ENCODE results near the gene HMGN3.
A peak's percentile ranks its signal among the peaks of the same experiment; 100 is the strongest.
"Not testable (repeated sequence)": the region's sequence is repeated elsewhere in the genome, so short reads cannot be mapped to it uniquely, and the experiment has no call there.

The HMGN3 gene

GRCh38 chr6:79234150-79235022 lies at the start of gene HMGN3:
Gene HMGN3 (minus strand): TSS chr6:79234682.
- peak; percentile 92 for DNase-seq

GRCh38 chr6:79280756-79281155 lies 46.3 kb upstream of the HMGN3 start:
- no peak for DNase-seq

GRCh38 chr6:79277109-79277508 lies 42.6 kb upstream of the HMGN3 start:
- peak; percentile 23 for DNase-seq

- peak; percentile 68 for DNase-seq
Measured at GRCh38 chr6:79269877-79270276, 35.4 kb upstream of the HMGN3 start.

GRCh38 chr6:79267128-79267527 lies 32.6 kb upstream of the HMGN3 start:
- DNase-seq = no peak

- DNase-seq = no peak
Measured at GRCh38 chr6:79266051-79266450, 31.6 kb upstream of the HMGN3 start.

- DNase-seq = no peak
Measured at GRCh38 chr6:79263359-79263758, 28.9 kb upstream of the HMGN3 start.

GRCh38 chr6:79261666-79262065 lies 27.2 kb upstream of the HMGN3 start:
- DNase-seq = no peak

- no peak for DNase-seq
Measured at GRCh38 chr6:79260772-79261171, 26.3 kb upstream of the HMGN3 start.

- peak; percentile 44 for DNase-seq
Measured at GRCh38 chr6:79257381-79258205, 23.1 kb upstream of the HMGN3 start.

- not testable (repeated sequence) for DNase-seq
Measured at GRCh38 chr6:79256770-79257169, 22.3 kb upstream of the HMGN3 start.

- not testable (repeated sequence) for DNase-seq
Measured at GRCh38 chr6:79255086-79255485, 20.6 kb upstream of the HMGN3 start.

GRCh38 chr6:79250559-79250958 lies 16.1 kb upstream of the HMGN3 start:
- no peak for DNase-seq

- DNase-seq = no peak
Measured at GRCh38 chr6:79250107-79250514, 15.6 kb upstream of the HMGN3 start.

- DNase-seq = no peak
Measured at GRCh38 chr6:79249136-79249535, 14.7 kb upstream of the HMGN3 start.

- no peak for DNase-seq
Measured at GRCh38 chr6:79246891-79247290, 12.4 kb upstream of the HMGN3 start.

- DNase-seq = no peak
Measured at GRCh38 chr6:79241228-79241627, 6.7 kb upstream of the HMGN3 start.

- DNase-seq = no peak
Measured at GRCh38 chr6:79240509-79240908, 6.0 kb upstream of the HMGN3 start.

GRCh38 chr6:79239536-79240168 lies 5.2 kb upstream of the HMGN3 start:
- DNase-seq = no peak

GRCh38 chr6:79238919-79239318 lies 4.4 kb upstream of the HMGN3 start:
- DNase-seq = no peak

- no peak for DNase-seq
Measured at GRCh38 chr6:79236711-79237110, 2.2 kb upstream of the HMGN3 start.

GRCh38 chr6:79233611-79234149 lies 802 bp downstream of the HMGN3 start:
- peak; percentile 85 for DNase-seq
